H1 (cell line): ENCODE results near the gene NPTXR. TPM values are rescaled to one million over a fixed set of nuclear protein-coding genes. Genes with fewer than 3 reads are reported as not detected.

Source experiments
- CTCF ChIA-PET: fragments of 300-600 bp; sonication (Branson Sonifier 250); formaldehyde crosslinking; loops from one replicate; lab custom pipeline; 2021; ENCODE audit not compliant: partially characterized antibody; lab: Charles Lee
- POLR2A ChIA-PET: fragments of 300-600 bp; sonication (Branson Sonifier 250); formaldehyde crosslinking; loops from one replicate; lab custom pipeline; 2021; ENCODE audit warnings: inconsistent platforms; ENCODE audit not compliant: partially characterized antibody; lab: Charles Lee
- DNase-seq, 2 experiments: peaks; one replicate each; pipeline versions ENCODE4 v3.0.0 to v3.0.0-alpha.2; 2010 to 2022; ENCODE audit warnings: low spot score in 2 of 2, low read depth in 1 of 2, mixed read lengths in 1 of 2
- FAIRE-seq: peaks from 2 replicates; lab custom pipeline; 2011; peaks lifted over from hg19 to GRCh38; lab: Jason Lieb, UNC
- H2AFZ ChIP-seq: 2 replicates; pipeline ENCODE4 v1.8.1; 2012; ENCODE audit warnings: low read length, inconsistent platforms
- H2AK5ac ChIP-seq: 2 replicates; pipeline ENCODE4 v1.6.1; 2013; ENCODE audit warnings: low read depth, low read length
- H2BK120ac ChIP-seq: replicated peaks from 2 replicates; pipeline ENCODE3; 2013; ENCODE audit warnings: low read depth, low read length, inconsistent platforms
- H2BK12ac ChIP-seq: 2 replicates; pipeline ENCODE4 v1.6.1; 2013; ENCODE audit warnings: low read depth, low read length
- H2BK15ac ChIP-seq: 2 replicates; pipeline ENCODE4 v1.6.1; 2013; ENCODE audit warnings: low read length
- H2BK20ac ChIP-seq: 2 replicates; pipeline ENCODE4 v1.6.1; 2013; ENCODE audit warnings: low read length
- H2BK5ac ChIP-seq: 2 replicates; pipeline ENCODE4 v1.6.1; 2013; ENCODE audit warnings: low read depth, low read length
- H3K14ac ChIP-seq: 2 replicates; pipeline ENCODE4 v1.6.1; 2013; ENCODE audit warnings: inconsistent platforms; ENCODE audit not compliant: insufficient read length
- H3K18ac ChIP-seq: 2 replicates; pipeline ENCODE4 v1.6.1; 2013; ENCODE audit warnings: low read length; ENCODE audit errors: extremely low read depth
- H3K23ac ChIP-seq: 2 replicates; pipeline ENCODE4 v1.6.1; 2013; ENCODE audit warnings: inconsistent platforms; ENCODE audit not compliant: insufficient read length
- H3K23me2 ChIP-seq: 2 replicates; pipeline ENCODE4 v1.6.1; 2013; ENCODE audit warnings: low read depth, low read length
- H3K27ac ChIP-seq: 2 replicates; pipeline ENCODE4 v1.6.1; 2011; ENCODE audit warnings: low read depth, low read length, inconsistent platforms
- H3K27me3 ChIP-seq, 4 experiments: replicated peaks in 1 of 4; 1 replicate in 1 of 4; 2 replicates in 3 of 4; pipeline versions ENCODE4 v1.6.1 to v1.8.1; 2011 to 2013; ENCODE audit warnings: low read length in 3 of 4, mild to moderate bottlenecking in 3 of 4, inconsistent platforms in 2 of 4, mixed read lengths in 2 of 4, moderate library complexity in 1 of 4; ENCODE audit not compliant: control insufficient read depth in 3 of 4, insufficient read depth in 3 of 4; ENCODE audit errors: extremely low read depth in 1 of 4
- H3K36me3 ChIP-seq, 4 experiments: 2 replicates each; pipeline versions ENCODE4 v1.6.1 to v1.8.1; 2011 to 2013; ENCODE audit warnings: mild to moderate bottlenecking in 4 of 4, low read length in 3 of 4, moderate library complexity in 2 of 4, control low read depth in 1 of 4, inconsistent platforms in 1 of 4; ENCODE audit not compliant: insufficient read depth in 4 of 4, control insufficient read depth in 2 of 4
- H3K4ac ChIP-seq: replicated peaks from 2 replicates; pipeline ENCODE3; 2013; ENCODE audit warnings: low read length, low read depth, mixed read lengths, inconsistent platforms; ENCODE audit not compliant: insufficient read length
- H3K4me1 ChIP-seq, 4 experiments: replicated peaks in 1 of 4; 1 replicate in 1 of 4; 2 replicates in 3 of 4; pipeline versions ENCODE4 v1.6.1 to v1.8.1; 2011 to 2013; ENCODE audit warnings: low read length in 3 of 4, inconsistent platforms in 2 of 4, mixed read lengths in 1 of 4; ENCODE audit not compliant: insufficient read depth in 4 of 4, control insufficient read depth in 3 of 4
- H3K4me2 ChIP-seq, 2 experiments: 2 replicates each; pipeline versions ENCODE4 v1.6.1 to v1.8.1; 2011 to 2013; ENCODE audit warnings: low read depth in 2 of 2, low read length in 2 of 2, control low read depth in 1 of 2, inconsistent platforms in 1 of 2, mild to moderate bottlenecking in 1 of 2; ENCODE audit not compliant: insufficient read depth in 1 of 2
- H3K4me3 ChIP-seq, 4 experiments: fragments of 200-600, 300-600 bp in 1 of 4; sonication (generic), shearing (Covaris generic), sonication (Bioruptor Twin) in 1 of 4; 2 replicates each; pipeline versions ENCODE4 v1.5.1 to v1.8.1; 2011 to 2016; ENCODE audit warnings: low read length in 4 of 4, low read depth in 3 of 4, control low read depth in 2 of 4, inconsistent platforms in 2 of 4, mild to moderate bottlenecking in 2 of 4, mixed read lengths in 1 of 4, moderate library complexity in 1 of 4; ENCODE audit not compliant: insufficient read depth in 2 of 4; ENCODE audit errors: extremely low read depth in 1 of 4
- H3K56ac ChIP-seq: replicated peaks from 2 replicates; pipeline ENCODE3; 2013; ENCODE audit warnings: low read depth, mild to moderate bottlenecking, mixed read lengths, low read length, inconsistent platforms; ENCODE audit not compliant: insufficient read length
- H3K79me1 ChIP-seq: 2 replicates; pipeline ENCODE4 v1.6.1; 2013; ENCODE audit warnings: low read depth, low read length, control low read depth
- H3K79me2 ChIP-seq, 2 experiments: 2 replicates each; pipeline versions ENCODE4 v1.6.1 to v1.8.1; 2012 to 2013; ENCODE audit warnings: low read length in 2 of 2, mild to moderate bottlenecking in 2 of 2, inconsistent platforms in 1 of 2; ENCODE audit not compliant: insufficient read depth in 2 of 2, control insufficient read depth in 1 of 2
- H3K9ac ChIP-seq, 4 experiments: replicated peaks in 1 of 4; 1 replicate in 1 of 4; 2 replicates in 3 of 4; pipeline versions ENCODE4 v1.6.1 to v1.8.1; 2011 to 2013; ENCODE audit warnings: low read depth in 3 of 4, low read length in 3 of 4, control low read depth in 2 of 4, mild to moderate bottlenecking in 2 of 4, moderate library complexity in 2 of 4, inconsistent platforms in 1 of 4; ENCODE audit errors: extremely low read depth in 1 of 4
- H3K9me3 ChIP-seq, 2 experiments: 2 replicates each; pipeline versions ENCODE4 v1.6.1 to v1.8.1; 2012 to 2013; ENCODE audit warnings: mild to moderate bottlenecking in 2 of 2, moderate library complexity in 2 of 2, control low read depth in 1 of 2, inconsistent platforms in 1 of 2, low read depth in 1 of 2, low read length in 1 of 2, mixed read lengths in 1 of 2; ENCODE audit not compliant: insufficient read depth in 2 of 2
- H4K20me1 ChIP-seq, 2 experiments: replicated peaks in 1 of 2; 2 replicates each; pipeline versions ENCODE3 to v1.8.1; 2011 to 2013; ENCODE audit warnings: inconsistent platforms in 2 of 2, low read length in 2 of 2, mild to moderate bottlenecking in 1 of 2; ENCODE audit not compliant: insufficient read depth in 2 of 2, control insufficient read depth in 1 of 2
- H4K5ac ChIP-seq: 2 replicates; pipeline ENCODE4 v1.6.1; 2013; ENCODE audit warnings: low read length, low read depth, mixed read lengths, inconsistent platforms; ENCODE audit not compliant: insufficient read length
- H4K8ac ChIP-seq: 2 replicates; pipeline ENCODE4 v1.8.0; 2013; ENCODE audit warnings: mild to moderate bottlenecking, moderate library complexity, low read length, inconsistent platforms; ENCODE audit not compliant: insufficient read depth; ENCODE audit errors: extremely low read depth
- H4K91ac ChIP-seq: replicated peaks from 2 replicates; pipeline ENCODE3; 2013; ENCODE audit warnings: low read length, mixed read lengths, inconsistent platforms; ENCODE audit not compliant: insufficient read length
- BACH1 ChIP-seq: IDR thresholded peaks from 2 replicates; pipeline ENCODE4 v1.6.1; 2012; ENCODE audit warnings: low read length, improper control_type of control experiment
- GABPA ChIP-seq: IDR thresholded peaks from 2 replicates; pipeline ENCODE4 v1.6.1; 2011; ENCODE audit warnings: mild to moderate bottlenecking, low read length, moderate library complexity, borderline replicate concordance; ENCODE audit not compliant: insufficient read depth
- PHF8 ChIP-seq: fragments of 200-600 bp; sonication (generic); conservative IDR thresholded peaks from 2 replicates; pipeline ENCODE4 v1.7.1; 2012; ENCODE audit warnings: low read depth, mild to moderate bottlenecking, inconsistent platforms, low read length, moderate library complexity
- polyA plus RNA-seq, 7 experiments: library from polyadenylated mRNA; depleted of rRNA in 3 of 7; stranded (reverse) in 5 of 7; unstranded in 2 of 7; fragments of >200 nt in 5 of 7; fragments of 200-250 nt in 2 of 7; gene quantifications; 1 replicate in 5 of 7; 2 replicates in 1 of 7; 4 replicates in 1 of 7; pipeline versions ENCODE4 v1.2.1 to v1.2.3, GENCODE V29; 2011 to 2013; ENCODE audit warnings: missing spikeins in 2 of 7, mixed read lengths in 2 of 7
- total RNA-seq: library from RNA; stranded (reverse); fragmentation: NEBNext Ultra II Directional; extraction: Animal tissue kit (Norgen Biotek cat#: 25700); gene quantifications from 2 replicates; pipeline ENCODE4 v1.2.1, GENCODE V29; 2021

Gene NPTXR
- total and polyA plus RNA-seq, 2 of the 8 experiments (the other 6 are each of a cell fraction or from before 2014, with no cell fraction given): 3.7 to 6.4 TPM

GRCh38 chr22:38827510-38827909, 16.3 kb downstream of the NPTXR start:
- Histone ChIP-seq H3K14ac (no peak overlapping the region), H3K4me1 (peaks cover 0 to 6% (median 2%) of the 10 kb centered on the region in 4 experiments; a peak in 2 of 7 replicates), H2BK20ac (no peak overlapping the region), H2BK120ac (no peak overlapping the region), H3K9ac (no peak overlapping the region), H3K79me2 (no peaks in the 10 kb centered on the region), H3K23ac (no peak overlapping the region), H3K18ac (no peak overlapping the region), H4K91ac (no peak overlapping the region), H3K4me3 (no peak overlapping the region), H2AK5ac (no peak overlapping the region), H4K20me1 (no peaks in the 10 kb centered on the region), H3K9me3 (no peaks in the 10 kb centered on the region), H4K5ac (no peak overlapping the region), H3K27ac (no peak overlapping the region), H3K23me2 (no peaks in the 10 kb centered on the region), H2AFZ (no peak overlapping the region), H3K27me3 (no peaks in the 10 kb centered on the region), H3K4ac (no peak overlapping the region), H2BK5ac (no peak overlapping the region), H4K8ac (no peak overlapping the region), H3K36me3 (no peaks in the 10 kb centered on the region), H3K79me1 (peaks cover 3% of the 10 kb centered on the region; the same call in 1 of the 2 replicates), H2BK15ac (no peak overlapping the region), H3K4me2 (no peak overlapping the region), H3K56ac (no peak overlapping the region), H2BK12ac (no peak overlapping the region)
- POLR2A ChIA-PET: interaction anchor here (1.3 kb wide), 1 partner anchor 14 kb away, joined by 3 read pairs; no protein-coding TSS in a partner anchor
- FAIRE-seq (no peak), DNase-seq (no peak)
- CTCF ChIA-PET: interaction anchor here (0.7 to 6.8 kb wide), 9 partner anchors 8 to 488 kb away, joined by 3 to 53 read pairs (median 3); partner anchors contain the start of gene NPTXR
- TF ChIP-seq BACH1 (no peak), PHF8 (no peak), GABPA (no peak)
